Spleen (tissue), 11 donors: ENCODE data around the gene DIP2C. TPM values are rescaled to one million over a fixed set of nuclear protein-coding genes. Genes with fewer than 3 reads are reported as not detected.
A peak's percentile ranks its signal among the peaks of the same experiment; 100 is the strongest.

ENCODE experiments used
- DNase-seq: peaks from one replicate; pipeline ENCODE4 v3.0.0-alpha.2; 2020
- H3K27ac ChIP-seq, 8 donors: fragments of 200-600 bp; sonication (generic) in 7 of 8; 1 replicate in 4 of 8; 2 replicates in 4 of 8; pipeline versions ENCODE4 v1.5.0 to v1.8.0; 2016 to 2021; ENCODE audit warnings: inconsistent platforms in 4 of 8, mild to moderate bottlenecking in 4 of 8, moderate library complexity in 1 of 8
- H3K27me3 ChIP-seq, 7 donors: fragments of 200-600 bp; sonication (generic) in 6 of 7; replicated peaks in 1 of 7; 1 replicate in 4 of 7; 2 replicates in 3 of 7; pipeline versions ENCODE4 v1.5.0 to v1.8.0; 2016 to 2021; ENCODE audit warnings: inconsistent platforms in 3 of 7, mild to moderate bottlenecking in 1 of 7
- H3K36me3 ChIP-seq, 6 donors: fragments of 200-600 bp; sonication (generic) in 5 of 6; 1 replicate in 4 of 6; 2 replicates in 2 of 6; pipeline versions ENCODE4 v1.5.0 to v1.8.0; 2016 to 2021; ENCODE audit warnings: inconsistent platforms in 2 of 6
- H3K4me1 ChIP-seq, 6 donors: fragments of 200-600 bp; sonication (generic) in 5 of 6; 1 replicate in 3 of 6; 2 replicates in 3 of 6; pipeline versions ENCODE4 v1.5.0 to v1.8.0; 2016 to 2021; ENCODE audit warnings: inconsistent platforms in 3 of 6
- H3K4me3 ChIP-seq, 8 donors: fragments of 200-600 bp; sonication (generic) in 7 of 8; 1 replicate in 4 of 8; 2 replicates in 4 of 8; pipeline versions ENCODE4 v1.5.0 to v1.8.0; 2016 to 2021; ENCODE audit warnings: inconsistent platforms in 4 of 8, mild to moderate bottlenecking in 4 of 8, moderate library complexity in 2 of 8
- H3K9me3 ChIP-seq, 8 donors: fragments of 200-600 bp; sonication (generic) in 7 of 8; 1 replicate in 4 of 8; 2 replicates in 4 of 8; pipeline versions ENCODE4 v1.5.0 to v1.8.0; 2016 to 2021; ENCODE audit warnings: inconsistent platforms in 4 of 8
- POLR2A ChIP-seq, 3 donors: fragments of 450-650 bp; IDR thresholded peaks; one replicate each; pipeline ENCODE4 v1.5.1; 2017; ENCODE audit warnings: antibody characterized with exemption in 3 of 3, mild to moderate bottlenecking in 1 of 3
- POLR2AphosphoS5 ChIP-seq, 3 donors: sonication (generic); formaldehyde crosslinking; IDR thresholded peaks; one replicate each; pipeline ENCODE4 v1.5.1; 2017; ENCODE audit warnings: antibody characterized with exemption in 3 of 3
- WGBS, 5 donors: extraction: QIAGEN DNeasy Blood & Tissue Kit in 3 of 5; methylation state at CpG; one replicate each; pipeline versions ENCODE4 v1.1.5 to v1.1.7; 2013 to 2018; 5-methylcytosine and 5-hydroxymethylcytosine counted together
- intact Hi-C: fragments of 100-400 bp; cut with DNase I; formaldehyde crosslinking; loops from one replicate; pipeline ENCODE4 v1.15.0; 2023; ENCODE audit warnings: low total_unique reads
- polyA plus RNA-seq, 3 donors: library from polyadenylated mRNA; stranded (reverse); fragments of 200-250 nt; gene quantifications; one replicate each; pipeline ENCODE4 v1.2.1, GENCODE V29; 2013
- total RNA-seq, 7 donors: library from RNA; depleted of rRNA in 3 of 7; stranded (reverse); fragments of >200 nt in 3 of 7; fragmentation: NEBNext Ultra II Directional in 4 of 7; extraction: Animal tissue kit (Norgen Biotek cat#: 25700) in 4 of 7; gene quantifications; one replicate each; pipeline versions ENCODE4 v1.1.0 to v1.2.1, GENCODE V29; 2016 to 2021
- TF ChIP-seq, protein P1 (sequence below), 11 experiments: fragments of 200-600 bp in 7 of 11; fragments of 450-650 bp in 4 of 11; sonication (generic) in 4 of 11; IDR thresholded peaks in 8 of 11; conservative IDR thresholded peaks in 3 of 11; 1 replicate in 7 of 11; 2 replicates in 4 of 11; pipeline versions ENCODE4 v1.4.0 to v1.8.0; 2016 to 2021; ENCODE audit warnings: antibody characterized with exemption in 11 of 11, inconsistent platforms in 4 of 11, mild to moderate bottlenecking in 1 of 11
- donor health status: healthy with polysubstance abuse.
- donor health status: DM: no; HTN: no; CAD: no; lungs with moderate emphysema.
- donor health status: DM: no; HTN: no; CAD: no.
- donor health status: Bipolar disorder and iron deficiency.
- donor health status: healthy.
- donor health status: DM: no; HTN: no; CAD: no.
- donor health status: DM: yes; HTN: yes; CAD: no.

Gene DIP2C
- total and polyA plus RNA-seq, 10 donors: 2.2 to 13.1 (median 9.0) TPM

DNA sequence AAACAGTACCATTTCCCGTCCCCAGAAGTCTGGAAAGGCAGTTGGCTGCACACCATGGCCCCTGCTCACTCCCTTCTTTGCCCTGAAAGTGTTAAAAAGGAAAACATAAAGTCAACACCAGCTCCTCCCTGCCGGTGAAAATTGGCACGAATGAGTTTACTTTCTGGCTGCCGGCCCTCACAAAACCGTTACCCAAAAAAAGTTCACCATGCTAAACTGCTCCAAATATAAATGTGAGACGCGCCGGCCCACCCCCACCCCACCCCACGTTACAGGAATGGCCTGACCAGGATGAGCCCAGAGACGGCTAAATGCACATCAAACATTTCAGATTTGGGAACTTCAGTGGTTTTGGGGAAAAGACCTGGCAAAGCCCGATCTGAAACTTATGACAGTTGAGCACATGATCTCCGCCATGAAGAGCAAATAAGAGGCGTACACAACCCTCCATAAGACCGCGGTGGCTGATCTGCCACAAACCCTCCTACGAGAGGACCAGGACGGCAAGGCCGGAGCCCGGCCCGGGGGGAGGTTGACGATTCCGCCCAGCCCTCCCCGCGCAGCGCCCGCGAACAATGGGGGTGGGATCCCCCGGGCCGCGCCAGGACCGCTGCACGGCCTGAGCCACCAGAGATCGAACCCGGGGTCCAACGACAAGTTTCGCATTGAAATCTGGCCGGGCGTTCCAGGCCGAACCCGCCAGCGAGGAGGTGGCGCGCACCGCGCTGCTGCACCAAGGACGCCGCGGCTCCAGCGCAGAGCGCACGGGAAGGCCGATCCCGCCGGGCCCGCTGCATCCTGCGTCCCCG is 952 bp downstream of the DIP2C start:
- Histone ChIP-seq H3K4me1 (peaks cover 0 to 27% (median 10%) of the 10 kb centered on the region in 6 donors), H3K9me3 (peaks cover 0 to 6% (median 0%) of the 10 kb centered on the region in 8 donors), H3K4me3 (peak overlapping the region; percentile 40 to 72 (median 52)), H3K27me3 (peaks cover 0 to 73% (median 14%) of the 10 kb centered on the region in 7 donors), H3K36me3 (no peaks in the 10 kb centered on the region), H3K27ac (peak overlapping the region in 7 of 8 donors; percentile 65 to 78 (median 75))
- intact Hi-C loops: loop anchor here (10.0 kb wide), 1 partner anchor 174 kb away; no protein-coding TSS in a partner anchor
- 9 to 20% (median 10%) methylated on average over 39 to 57 of the region's 57 CpGs for WGBS, 5 donors
- no peak for DNase-seq
- no peak for TF ChIP-seq POLR2A (IDR thresholded peaks at IDR 0.05)
- TF ChIP-seq POLR2AphosphoS5 (IDR thresholded peaks at IDR 0.05): peak in 2 of 3 donors; percentile 24 to 40
- TF ChIP-seq, protein P1, sequence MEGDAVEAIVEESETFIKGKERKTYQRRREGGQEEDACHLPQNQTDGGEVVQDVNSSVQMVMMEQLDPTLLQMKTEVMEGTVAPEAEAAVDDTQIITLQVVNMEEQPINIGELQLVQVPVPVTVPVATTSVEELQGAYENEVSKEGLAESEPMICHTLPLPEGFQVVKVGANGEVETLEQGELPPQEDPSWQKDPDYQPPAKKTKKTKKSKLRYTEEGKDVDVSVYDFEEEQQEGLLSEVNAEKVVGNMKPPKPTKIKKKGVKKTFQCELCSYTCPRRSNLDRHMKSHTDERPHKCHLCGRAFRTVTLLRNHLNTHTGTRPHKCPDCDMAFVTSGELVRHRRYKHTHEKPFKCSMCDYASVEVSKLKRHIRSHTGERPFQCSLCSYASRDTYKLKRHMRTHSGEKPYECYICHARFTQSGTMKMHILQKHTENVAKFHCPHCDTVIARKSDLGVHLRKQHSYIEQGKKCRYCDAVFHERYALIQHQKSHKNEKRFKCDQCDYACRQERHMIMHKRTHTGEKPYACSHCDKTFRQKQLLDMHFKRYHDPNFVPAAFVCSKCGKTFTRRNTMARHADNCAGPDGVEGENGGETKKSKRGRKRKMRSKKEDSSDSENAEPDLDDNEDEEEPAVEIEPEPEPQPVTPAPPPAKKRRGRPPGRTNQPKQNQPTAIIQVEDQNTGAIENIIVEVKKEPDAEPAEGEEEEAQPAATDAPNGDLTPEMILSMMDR (IDR thresholded peaks at IDR 0.05 in 8 of 11, conservative IDR thresholded peaks at IDR 0.05 in 3 of 11): no peak

DNA sequence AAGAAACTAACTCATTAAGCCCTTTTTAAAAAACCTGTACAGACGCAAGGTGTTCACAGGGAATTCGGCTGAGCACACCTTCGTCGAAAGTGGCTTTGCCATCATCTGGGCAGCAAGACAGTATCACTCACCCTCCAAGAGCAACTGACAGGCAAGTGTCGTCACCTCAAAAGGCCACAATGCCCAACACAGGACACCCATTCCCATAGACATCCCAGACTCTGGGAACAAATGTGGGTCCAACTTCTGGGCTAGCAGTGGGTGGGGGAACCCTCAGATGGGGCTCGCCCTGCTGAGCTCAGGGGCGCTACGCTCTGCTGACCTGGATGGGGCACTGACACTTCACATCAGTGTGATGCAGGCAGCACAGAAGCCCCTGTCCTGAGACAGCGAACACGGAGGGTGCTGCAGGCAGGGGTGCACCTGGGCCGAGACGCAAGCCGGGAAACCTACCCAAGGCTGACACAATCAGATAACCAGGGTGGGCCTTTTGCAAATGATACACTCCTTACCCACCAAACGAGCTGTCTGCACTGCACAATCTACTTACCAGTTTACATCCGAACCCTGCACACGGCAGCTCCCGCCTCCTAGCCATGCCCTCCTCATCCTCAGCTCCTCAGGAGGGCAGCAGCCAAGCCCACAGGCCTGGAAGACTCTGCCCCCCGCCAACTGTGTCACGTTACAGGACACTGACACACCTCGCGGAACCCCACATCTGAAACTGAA is 1.7 kb downstream of the DIP2C start:
- no peaks in the 10 kb centered on the region for H3K36me3 ChIP-seq
- peaks cover 0 to 27% (median 10%) of the 10 kb centered on the region in 6 donors for H3K4me1 ChIP-seq
- DNase-seq: no peak
- intact Hi-C loops: loop anchor here (10.0 kb wide), 1 partner anchor 173 kb away; no protein-coding TSS in a partner anchor
- peaks cover 0 to 65% (median 14%) of the 10 kb centered on the region in 7 donors for H3K27me3 ChIP-seq
- TF ChIP-seq POLR2A (IDR thresholded peaks at IDR 0.05): no peak
- no peak for TF ChIP-seq POLR2AphosphoS5 (IDR thresholded peaks at IDR 0.05)
- TF ChIP-seq, protein P1 (IDR thresholded peaks at IDR 0.05 in 8 of 11, conservative IDR thresholded peaks at IDR 0.05 in 3 of 11): no peak
- H3K4me3 ChIP-seq: peak overlapping the region in 6 of 8 donors; percentile 46 to 72 (median 52)
- peaks cover 0 to 6% (median 0%) of the 10 kb centered on the region in 8 donors for H3K9me3 ChIP-seq
- H3K27ac ChIP-seq: no peak overlapping the region
- WGBS, 5 donors: 70 to 86% (median 81%) methylated on average over 12 to 21 of the region's 21 CpGs

DNA sequence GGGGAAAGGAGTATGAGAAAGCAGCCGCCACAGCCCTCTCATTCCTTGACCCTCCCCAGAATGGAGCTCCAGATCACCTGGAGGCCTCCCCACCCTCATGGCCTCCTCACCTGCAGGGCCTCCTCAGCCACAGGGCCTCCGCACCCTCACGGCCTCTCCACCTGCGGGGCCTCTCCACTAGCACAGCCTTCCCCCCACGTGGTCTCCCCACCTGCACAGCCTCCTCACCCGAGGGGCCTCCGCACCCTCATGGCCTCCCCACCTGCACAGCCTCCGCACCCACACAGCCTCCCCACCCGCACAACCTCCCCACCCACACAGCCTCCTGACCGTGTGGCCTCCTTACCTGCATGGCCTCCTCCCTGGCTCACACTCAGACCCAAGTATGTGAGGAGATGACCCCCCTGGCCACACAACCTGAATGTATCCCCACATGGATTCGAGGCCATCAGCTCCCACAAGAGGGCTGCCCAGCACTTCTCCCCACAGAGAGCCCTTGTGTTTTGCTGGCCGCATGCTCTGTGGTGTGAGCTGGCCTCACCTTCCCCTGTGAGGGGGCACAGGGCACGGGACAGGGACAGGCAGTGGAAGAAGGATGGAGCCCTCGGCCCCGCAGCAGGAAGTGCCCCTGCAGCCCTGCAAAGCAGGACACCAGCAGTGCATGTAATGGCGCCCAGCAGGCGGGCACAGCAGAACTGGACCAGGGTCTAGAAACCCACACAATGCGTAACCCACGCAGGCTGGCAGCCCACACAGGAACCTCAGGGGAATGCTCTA is 3.1 kb downstream of the DIP2C start:
- Histone ChIP-seq H3K4me1 (peaks cover 0 to 27% (median 10%) of the 10 kb centered on the region in 6 donors), H3K27me3 (peaks cover 0 to 52% (median 14%) of the 10 kb centered on the region in 7 donors), H3K27ac (no peak overlapping the region), H3K4me3 (no peak overlapping the region), H3K9me3 (peaks cover 0 to 6% (median 0%) of the 10 kb centered on the region in 8 donors), H3K36me3 (no peaks in the 10 kb centered on the region)
- no peak for DNase-seq
- WGBS, 5 donors: 85 to 92% (median 91%) methylated on average over 17 to 19 of the region's 19 CpGs
- intact Hi-C loops: loop anchor here (10.0 kb wide), 1 partner anchor 172 kb away; no protein-coding TSS in a partner anchor
- TF ChIP-seq POLR2A (IDR thresholded peaks at IDR 0.05) (no peak), POLR2AphosphoS5 (IDR thresholded peaks at IDR 0.05) (no peak)
- TF ChIP-seq, protein P1 (IDR thresholded peaks at IDR 0.05 in 8 of 11, conservative IDR thresholded peaks at IDR 0.05 in 3 of 11): no peak
